Hair follicle dermal papilla cell (primary cell): ENCODE data around the gene KRT12. TPM values are rescaled to one million over a fixed set of nuclear protein-coding genes. Genes with fewer than 3 reads are reported as not detected.

ENCODE experiments used
- total RNA-seq: library from RNA; depleted of rRNA; stranded (reverse); fragments of >200 nt; gene quantifications from 2 replicates; pipeline ENCODE4 v1.2.3, GENCODE V29; 2012

Gene KRT12
- total RNA-seq = not detected in 2 replicates

DNA sequence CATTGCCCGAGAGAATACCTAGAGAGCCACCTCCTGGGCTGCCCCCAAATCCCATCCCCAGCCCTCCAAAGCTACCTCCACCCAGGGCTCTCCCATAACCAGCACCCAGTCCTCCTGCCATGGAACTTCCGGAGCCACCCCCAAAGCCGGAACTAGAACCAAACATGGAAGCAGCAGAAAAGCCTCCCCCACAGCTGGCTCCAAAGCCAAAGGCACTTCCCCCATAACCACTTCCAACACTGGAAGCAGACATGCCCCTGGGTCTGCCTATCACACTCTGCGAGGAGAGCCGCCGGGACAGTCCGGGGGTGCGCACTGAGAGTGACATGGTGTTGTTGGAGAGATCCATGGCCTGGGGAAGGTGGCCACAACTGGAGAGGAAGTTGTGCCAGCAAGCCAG lies at the start of gene KRT12:
TSS of gene KRT12 (minus strand) at position 386 of the 400 bp plus-strand sequence. CDS start at position 349, 37 bp downstream.

DNA sequence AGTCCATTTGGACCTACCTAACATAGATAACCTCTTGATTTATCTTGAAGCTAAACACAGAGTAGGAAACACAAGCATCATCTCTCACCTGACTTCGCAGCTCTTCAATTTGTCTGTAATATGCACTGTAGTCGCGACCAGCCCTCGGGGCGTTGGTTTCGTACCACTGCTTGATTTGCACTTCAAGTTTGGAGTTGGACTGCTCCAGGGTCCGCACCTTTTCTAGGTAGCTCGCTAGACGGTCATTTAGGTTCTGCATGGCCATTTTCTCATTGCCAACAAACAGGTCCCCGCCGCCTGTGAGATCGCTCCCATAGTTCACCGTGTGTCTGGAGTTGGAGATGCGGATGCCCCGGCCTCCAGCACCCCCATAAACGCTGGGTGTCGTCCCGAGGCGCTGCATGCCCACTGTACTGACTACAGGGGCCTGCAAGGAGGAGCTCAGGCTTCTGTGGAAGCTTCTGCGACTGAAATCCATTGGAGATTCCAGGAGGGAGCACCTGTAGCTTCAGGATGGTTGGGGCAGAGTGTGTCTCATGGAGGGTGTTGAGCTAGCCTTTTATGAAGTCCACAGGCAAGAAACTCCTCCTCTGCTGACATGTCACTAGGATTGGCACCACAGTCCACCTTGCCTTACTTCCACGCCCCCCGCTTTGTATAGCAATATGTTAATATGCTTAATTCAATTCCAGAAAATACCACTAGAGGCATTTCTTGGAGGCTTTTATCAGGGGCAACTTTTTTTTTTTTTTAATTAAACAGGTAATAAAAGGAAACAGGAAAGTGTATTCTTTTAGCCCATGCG lies 17.9 kb upstream of the KRT12 start, which contains the start of gene KRT20:
TSS of gene KRT20 (minus strand) at position 535 of the 805 bp plus-strand sequence. CDS start at position 478, 57 bp downstream.

DNA sequence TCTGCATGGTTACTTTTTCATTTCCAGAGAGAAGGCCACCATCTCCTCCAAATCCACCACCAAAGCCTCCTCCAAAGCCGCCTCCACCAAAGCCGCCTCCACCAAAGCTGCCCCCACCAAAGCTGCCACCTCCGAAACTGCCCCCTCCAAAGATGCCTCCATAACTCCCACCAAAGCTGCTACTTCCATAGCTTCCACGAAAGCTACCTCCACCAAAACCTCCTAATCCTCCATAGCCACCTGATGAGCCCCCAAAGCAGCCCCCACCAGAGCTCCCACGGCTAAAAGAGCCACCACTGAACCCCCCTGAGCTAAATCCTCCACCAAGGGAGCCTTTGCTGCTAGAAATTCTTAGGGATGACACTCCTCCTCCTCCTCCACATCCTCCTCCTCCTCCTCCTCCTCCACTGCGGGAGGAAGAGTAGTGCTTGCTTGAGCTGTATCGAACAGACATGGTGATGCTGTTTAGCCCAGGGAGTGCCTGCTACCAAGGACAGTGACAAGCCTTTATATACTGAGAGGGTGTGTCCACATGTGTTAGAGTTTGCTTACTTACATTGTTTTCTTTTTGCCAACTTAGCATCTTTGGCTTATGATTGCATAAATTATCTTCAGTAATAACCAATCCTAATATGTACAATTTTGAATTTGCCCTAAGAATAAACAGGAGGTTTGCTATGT lies 44.8 kb downstream of the KRT12 start, which contains the start of gene KRT10:
TSS of gene KRT10 (minus strand) at position 483 of the 681 bp plus-strand sequence. CDS start at position 454, 29 bp downstream.

Other genes with a start within 250 kb of the KRT12 start
- gene SMARCE1, start 219.4 kb downstream of the KRT12 start, total RNA-seq = 90.9 and 91.8 TPM in 2 replicates
- gene KRT222, start 202.0 kb downstream of the KRT12 start, total RNA-seq = not detected in 2 replicates
- not detected in 2 replicates for gene KRT24, start 163.5 kb downstream of the KRT12 start, total RNA-seq
- not detected in 2 replicates for gene KRT25, start 111.9 kb downstream of the KRT12 start, total RNA-seq
- gene KRT26, start 95.0 kb downstream of the KRT12 start, total RNA-seq = not detected in 2 replicates
- gene KRT27, start 84.7 kb downstream of the KRT12 start, total RNA-seq = not detected in 2 replicates
- not detected in 2 replicates for gene KRT28, start 67.3 kb downstream of the KRT12 start, total RNA-seq
- gene KRT10, start 44.6 kb downstream of the KRT12 start, total RNA-seq = 2.1 and 3.4 TPM in 2 replicates
- gene KRT20, start 18.0 kb upstream of the KRT12 start, total RNA-seq = not detected in 2 replicates
- 0.16 and 0.85 TPM in 2 replicates for gene KRT23, start 70.4 kb upstream of the KRT12 start, total RNA-seq
- gene KRT39, start 99.7 kb upstream of the KRT12 start, total RNA-seq = not detected in 2 replicates
- gene KRT40, start 117.1 kb upstream of the KRT12 start, total RNA-seq = not detected in 2 replicates
- not detected in 2 replicates for gene KRTAP3-3, start 126.9 kb upstream of the KRT12 start, total RNA-seq
- gene KRTAP3-2, start 132.7 kb upstream of the KRT12 start, total RNA-seq = not detected in 2 replicates
- not detected in 2 replicates for gene KRTAP3-1, start 141.9 kb upstream of the KRT12 start, total RNA-seq
- gene KRTAP1-5, start 160.0 kb upstream of the KRT12 start, total RNA-seq = 1.5 and 6.0 TPM in 2 replicates
- gene KRTAP1-4, start 163.0 kb upstream of the KRT12 start, total RNA-seq = not detected in 2 replicates
- gene KRTAP1-3, start 167.7 kb upstream of the KRT12 start, total RNA-seq = not detected in 2 replicates
- not detected in 2 replicates for gene KRTAP1-1, start 174.2 kb upstream of the KRT12 start, total RNA-seq
- gene KRTAP2-1, start 180.1 kb upstream of the KRT12 start, total RNA-seq = not detected in 2 replicates
- not detected in 2 replicates for gene KRTAP2-2, start 188.0 kb upstream of the KRT12 start, total RNA-seq
- gene KRTAP2-3, start 192.9 kb upstream of the KRT12 start, total RNA-seq = not detected in 2 replicates
- gene KRTAP2-4, start 198.7 kb upstream of the KRT12 start, total RNA-seq = not detected in 2 replicates
- gene KRTAP4-7, start 216.9 kb upstream of the KRT12 start, total RNA-seq = not detected in 2 replicates
- gene KRTAP4-8, start 230.9 kb upstream of the KRT12 start, total RNA-seq = not detected in 2 replicates
- not detected in 2 replicates for gene KRTAP4-16, start 235.0 kb upstream of the KRT12 start, total RNA-seq
- not detected in 2 replicates for gene KRTAP4-9, start 238.2 kb upstream of the KRT12 start, total RNA-seq